ENCODE results near the gene DDX46.
"Not testable (repeated sequence)": the region's sequence is repeated elsewhere in the genome, so short reads cannot be mapped to it uniquely, and the experiment has no call there.

DDX46 gene

DNA sequence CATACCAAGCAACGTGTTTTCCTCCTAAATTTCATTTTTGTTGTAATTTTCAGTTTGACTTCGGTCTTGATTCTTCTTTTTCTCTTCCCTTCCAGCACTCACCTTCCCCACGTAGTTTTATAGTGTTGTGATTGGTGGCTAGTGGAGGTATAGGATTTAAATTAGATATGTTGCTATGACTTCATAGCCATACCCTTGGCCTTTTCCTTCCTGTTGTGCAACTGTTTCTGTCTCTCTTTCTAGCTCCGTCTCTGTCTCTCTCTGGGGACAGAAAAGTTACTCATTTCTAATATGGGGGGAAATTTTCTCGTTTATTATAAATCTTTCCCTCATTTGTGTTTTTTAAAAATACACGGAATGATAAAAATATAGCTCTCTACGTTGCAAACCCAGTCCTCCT lies 66.6 kb downstream of the DDX46 start:
- Histone ChIP-seq H3K9ac (ENCODE audit: low read depth, low read length) (no peak overlapping the region), H3K4me3 (ENCODE audit: low read depth, low read length) (no peak overlapping the region), H3K9me3 (ENCODE audit: control insufficient read depth, insufficient read depth, low read length) (no peaks in the 10 kb centered on the region), H3K36me3 (ENCODE audit: control insufficient read depth, insufficient read depth, low read length) (peaks cover 16% of the 10 kb centered on the region), H3K4me1 (ENCODE audit: control insufficient read depth, insufficient read depth, low read length) (no peaks in the 10 kb centered on the region), H3K27me3 (ENCODE audit: control insufficient read depth, insufficient read depth, low read length) (no peaks in the 10 kb centered on the region)

GRCh38 chr5:134833340-134834032 lies 74.9 kb downstream of the DDX46 start:
- H3K27me3 ChIP-seq (ENCODE audit: control insufficient read depth, insufficient read depth, low read length): no peaks in the 10 kb centered on the region
- H3K4me3 ChIP-seq (ENCODE audit: low read depth, low read length): no peak overlapping the region
- peaks cover 8% of the 10 kb centered on the region for H3K36me3 ChIP-seq (ENCODE audit: control insufficient read depth, insufficient read depth, low read length)
- H3K9ac ChIP-seq (ENCODE audit: low read depth, low read length): no peak overlapping the region
- no peaks in the 10 kb centered on the region for H3K9me3 ChIP-seq (ENCODE audit: control insufficient read depth, insufficient read depth, low read length)
- H3K4me1 ChIP-seq (ENCODE audit: control insufficient read depth, insufficient read depth, low read length): no peaks in the 10 kb centered on the region

- peaks cover 11% of the 10 kb centered on the region for H3K36me3 ChIP-seq (ENCODE audit: control insufficient read depth, insufficient read depth, low read length)
- no peaks in the 10 kb centered on the region for H3K9me3 ChIP-seq (ENCODE audit: control insufficient read depth, insufficient read depth, low read length)
Observed at GRCh38 chr5:134835623-134836022, 77.0 kb downstream of the DDX46 start.

DNA sequence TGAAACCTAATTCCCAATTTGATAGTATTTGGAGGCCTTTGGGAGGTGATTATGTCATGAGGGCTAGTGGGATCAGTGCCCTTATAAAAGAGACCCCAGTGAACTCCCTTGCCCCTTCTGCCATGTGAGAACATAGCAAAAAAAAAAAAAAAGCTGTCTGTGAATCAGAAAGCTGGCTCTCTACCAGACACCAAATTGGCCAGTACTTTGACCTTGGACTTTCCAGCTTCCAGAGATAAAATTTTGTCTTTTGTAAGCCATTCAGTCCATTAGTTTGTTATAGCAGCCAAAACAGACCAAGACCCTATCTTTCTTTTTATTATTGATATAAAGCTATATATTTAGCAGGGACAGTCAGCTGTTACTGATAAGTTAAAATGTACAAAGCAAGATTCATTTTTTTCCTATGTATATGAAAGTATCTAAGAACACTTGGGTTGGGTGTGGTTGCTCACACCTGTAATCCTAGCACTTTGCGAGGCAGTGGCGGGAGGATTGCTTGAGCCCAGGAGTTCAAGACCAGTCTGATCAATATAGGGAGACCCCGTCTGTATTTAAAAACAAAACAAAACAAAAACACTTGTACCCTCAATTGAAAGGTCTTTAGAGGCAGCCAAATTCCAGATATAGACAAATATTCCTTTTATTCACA lies 79.1 kb downstream of the DDX46 start:
- H3K36me3 ChIP-seq (ENCODE audit: control insufficient read depth, insufficient read depth, low read length): peaks cover 11% of the 10 kb centered on the region
- no peaks in the 10 kb centered on the region for H3K9me3 ChIP-seq (ENCODE audit: control insufficient read depth, insufficient read depth, low read length)

More at GRCh38 chr5:134835623-134836022, 77.0 kb downstream of the DDX46 start:
- Histone ChIP-seq H3K9ac (ENCODE audit: low read depth, low read length) (no peak overlapping the region), H3K4me1 (ENCODE audit: control insufficient read depth, insufficient read depth, low read length) (no peaks in the 10 kb centered on the region), H3K4me3 (ENCODE audit: low read depth, low read length) (no peak overlapping the region), H3K27me3 (ENCODE audit: control insufficient read depth, insufficient read depth, low read length) (no peaks in the 10 kb centered on the region)

DNA sequence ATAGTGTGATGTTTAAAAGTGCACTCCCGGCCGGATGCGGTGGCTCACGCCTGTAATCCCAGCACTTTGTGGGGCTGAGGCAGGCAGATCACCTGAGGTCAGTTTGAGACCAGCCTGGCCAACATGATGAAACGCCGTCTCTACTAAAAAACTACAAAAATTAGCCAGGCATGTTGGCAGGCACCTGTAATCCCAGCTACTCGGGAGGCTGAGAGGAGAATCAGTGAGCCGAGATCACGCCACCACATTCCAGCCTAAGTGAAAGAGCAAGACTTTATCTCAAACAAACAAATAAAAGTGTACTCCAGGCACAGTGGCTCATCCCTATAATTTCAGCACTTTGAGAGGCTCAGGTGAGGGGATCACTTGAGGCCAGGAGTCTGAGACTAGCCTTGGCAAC lies 79.8 kb downstream of the DDX46 start:
- H3K9ac ChIP-seq (ENCODE audit: low read depth, low read length): not testable (repeated sequence)

More for the DNA sequence above, 79.1 kb downstream of the DDX46 start:
- Histone ChIP-seq H3K4me1 (ENCODE audit: control insufficient read depth, insufficient read depth, low read length) (no peaks in the 10 kb centered on the region), H3K4me3 (ENCODE audit: low read depth, low read length) (no peak overlapping the region), H3K27me3 (ENCODE audit: control insufficient read depth, insufficient read depth, low read length) (no peaks in the 10 kb centered on the region), H3K9ac (ENCODE audit: low read depth, low read length) (no peak overlapping the region)

DNA sequence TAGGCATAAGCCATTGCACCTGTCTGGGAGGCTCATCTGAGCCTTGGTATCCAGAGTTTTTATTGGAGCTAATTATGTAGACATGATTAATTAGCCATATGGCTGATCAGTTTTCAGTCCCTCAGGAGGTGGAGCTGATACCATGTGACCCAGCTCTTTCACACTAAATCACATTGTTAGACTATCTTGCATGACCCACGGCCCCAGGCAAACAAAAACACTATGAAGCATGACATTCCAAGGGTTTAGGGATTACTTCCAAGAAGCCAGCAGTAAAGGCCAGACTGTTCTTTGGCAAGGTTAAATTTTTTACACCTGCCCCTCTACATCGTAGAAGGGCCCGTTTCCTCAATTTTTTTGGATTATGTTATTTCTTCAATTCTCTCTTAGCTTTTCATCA lies 82.2 kb downstream of the DDX46 start:
- Histone ChIP-seq H3K4me1 (ENCODE audit: control insufficient read depth, insufficient read depth, low read length) (no peaks in the 10 kb centered on the region), H3K4me3 (ENCODE audit: low read depth, low read length) (no peak overlapping the region), H3K9ac (ENCODE audit: low read depth, low read length) (no peak overlapping the region), H3K27me3 (ENCODE audit: control insufficient read depth, insufficient read depth, low read length) (no peaks in the 10 kb centered on the region), H3K9me3 (ENCODE audit: control insufficient read depth, insufficient read depth, low read length) (no peaks in the 10 kb centered on the region), H3K36me3 (ENCODE audit: control insufficient read depth, insufficient read depth, low read length) (peaks cover 5% of the 10 kb centered on the region)

More for the DNA sequence above, 79.8 kb downstream of the DDX46 start:
- not testable (repeated sequence) for H3K4me3 ChIP-seq (ENCODE audit: low read depth, low read length); H3K9me3 ChIP-seq (ENCODE audit: control insufficient read depth, insufficient read depth, low read length); H3K27me3 ChIP-seq (ENCODE audit: control insufficient read depth, insufficient read depth, low read length); H3K4me1 ChIP-seq (ENCODE audit: control insufficient read depth, insufficient read depth, low read length)
- H3K36me3 ChIP-seq (ENCODE audit: control insufficient read depth, insufficient read depth, low read length): peaks cover 11% of the 10 kb centered on the region

GRCh38 chr5:134844252-134844651 lies 85.7 kb downstream of the DDX46 start:
- Histone ChIP-seq H3K9me3 (ENCODE audit: control insufficient read depth, insufficient read depth, low read length) (no peaks in the 10 kb centered on the region), H3K4me1 (ENCODE audit: control insufficient read depth, insufficient read depth, low read length) (peaks cover 5% of the 10 kb centered on the region), H3K9ac (ENCODE audit: low read depth, low read length) (no peak overlapping the region), H3K27me3 (ENCODE audit: control insufficient read depth, insufficient read depth, low read length) (no peaks in the 10 kb centered on the region), H3K4me3 (ENCODE audit: low read depth, low read length) (no peak overlapping the region), H3K36me3 (ENCODE audit: control insufficient read depth, insufficient read depth, low read length) (peaks cover 7% of the 10 kb centered on the region)

DNA sequence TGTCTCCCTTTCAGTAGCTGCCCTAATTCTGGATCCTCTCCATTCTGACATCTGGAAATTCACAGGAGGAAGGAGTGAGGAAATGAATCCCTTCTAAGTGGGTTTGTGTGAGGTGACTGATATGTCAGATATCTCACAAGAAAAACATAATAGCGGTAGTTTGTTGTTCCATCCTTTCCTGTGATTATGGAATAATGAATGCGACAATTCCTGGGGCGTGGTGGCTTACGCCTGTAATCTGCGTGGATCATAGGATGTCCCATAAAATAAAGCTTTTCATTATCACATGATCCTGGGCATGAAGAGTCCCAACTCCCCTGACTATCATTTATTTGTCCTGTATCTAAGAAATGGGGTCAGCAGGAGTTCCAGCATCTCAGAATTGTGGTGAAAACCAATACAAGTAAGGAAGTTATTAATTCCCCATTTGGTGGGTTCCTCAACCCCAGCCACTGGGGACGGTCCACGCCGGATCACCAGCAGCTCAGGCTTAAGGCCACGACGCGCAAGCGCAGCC lies 86.8 kb downstream of the DDX46 start:
- peaks cover 5% of the 10 kb centered on the region for H3K4me1 ChIP-seq (ENCODE audit: control insufficient read depth, insufficient read depth, low read length)

DNA sequence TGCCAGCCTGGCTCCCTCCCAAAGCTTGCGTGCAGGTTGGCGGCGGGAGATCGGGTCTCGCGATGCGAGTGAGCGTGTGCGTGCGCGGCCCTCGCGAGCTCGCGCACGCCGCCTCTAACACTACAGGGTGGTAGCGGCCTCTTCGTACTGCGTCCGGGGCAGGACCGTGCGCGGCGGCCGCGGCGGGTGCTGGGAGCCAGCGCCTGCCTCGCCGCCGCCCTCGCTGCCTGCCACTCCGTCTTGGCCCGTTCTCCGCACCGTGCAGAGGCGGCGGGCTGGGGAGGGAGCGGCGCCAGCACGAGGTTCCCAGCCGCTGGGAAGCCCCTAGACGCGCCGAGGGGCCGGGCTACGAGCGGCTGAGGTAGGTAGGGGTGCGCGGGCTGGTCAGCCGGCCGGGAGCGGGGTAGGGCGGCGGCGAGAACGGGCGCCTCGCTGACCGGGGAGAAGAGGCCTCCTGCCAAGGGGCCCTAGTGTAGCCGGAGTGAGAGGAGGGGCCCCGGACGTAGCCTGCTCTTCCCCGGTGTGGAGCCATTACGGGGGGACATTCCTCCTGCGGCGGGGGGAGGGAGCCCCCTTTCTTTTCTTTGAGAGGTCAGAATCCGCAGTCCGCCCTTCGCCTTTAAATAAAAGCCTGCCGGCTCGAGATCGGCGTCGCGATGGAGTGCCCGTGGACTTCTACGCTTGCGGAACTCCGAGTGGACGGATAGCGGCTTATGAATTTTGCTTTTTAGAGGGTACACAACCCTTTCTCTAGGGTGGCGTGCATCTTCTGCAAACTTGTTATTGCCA lies 87.5 kb downstream of the DDX46 start, which contains the start of gene C5orf24:
Gene C5orf24 (plus strand): TSS at position 117 of the 789 bp plus-strand sequence. CDS start 8,933 bp downstream, outside the sequence.
- Histone ChIP-seq H3K9me3 (ENCODE audit: control insufficient read depth, insufficient read depth, low read length) (no peaks in the 10 kb centered on the region), H3K4me1 (ENCODE audit: control insufficient read depth, insufficient read depth, low read length) (peaks cover 5% of the 10 kb centered on the region), H3K9ac (ENCODE audit: low read depth, low read length) (peak within 1 kb of the TSS; percentile 89), H3K27me3 (ENCODE audit: control insufficient read depth, insufficient read depth, low read length) (no peaks in the 10 kb centered on the region), H3K36me3 (ENCODE audit: control insufficient read depth, insufficient read depth, low read length) (peaks cover 2% of the 10 kb centered on the region), H3K4me3 (ENCODE audit: low read depth, low read length) (peak within 1 kb of the TSS; percentile 77)

More for the DNA sequence above, 86.8 kb downstream of the DDX46 start:
- Histone ChIP-seq H3K9ac (ENCODE audit: low read depth, low read length) (peak overlapping the region; percentile 89), H3K27me3 (ENCODE audit: control insufficient read depth, insufficient read depth, low read length) (no peaks in the 10 kb centered on the region), H3K4me3 (ENCODE audit: low read depth, low read length) (peak overlapping the region; percentile 77), H3K9me3 (ENCODE audit: control insufficient read depth, insufficient read depth, low read length) (no peaks in the 10 kb centered on the region), H3K36me3 (ENCODE audit: control insufficient read depth, insufficient read depth, low read length) (peaks cover 2% of the 10 kb centered on the region)

DNA sequence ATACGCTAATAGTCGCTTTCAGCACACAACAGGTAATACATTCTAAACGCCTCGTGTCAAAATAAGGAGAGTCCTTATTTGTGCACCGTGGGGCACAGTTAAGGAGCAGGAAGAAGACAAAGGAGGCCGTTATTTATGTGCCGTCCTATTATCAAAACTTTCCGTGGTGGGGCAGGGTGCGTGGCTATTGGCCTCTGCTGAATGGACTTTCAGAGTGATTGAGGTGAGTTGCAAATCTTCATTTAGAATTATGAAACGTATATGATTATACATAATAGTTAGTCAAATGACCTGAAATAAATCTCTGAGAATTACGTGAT lies 88.0 kb downstream of the DDX46 start:
- no peaks in the 10 kb centered on the region for H3K9me3 ChIP-seq (ENCODE audit: control insufficient read depth, insufficient read depth, low read length)
- peak overlapping the region; percentile 77 for H3K4me3 ChIP-seq (ENCODE audit: low read depth, low read length)
- H3K27me3 ChIP-seq (ENCODE audit: control insufficient read depth, insufficient read depth, low read length): no peaks in the 10 kb centered on the region
- H3K36me3 ChIP-seq (ENCODE audit: control insufficient read depth, insufficient read depth, low read length): peaks cover 2% of the 10 kb centered on the region
- H3K4me1 ChIP-seq (ENCODE audit: control insufficient read depth, insufficient read depth, low read length): peaks cover 5% of the 10 kb centered on the region
- H3K9ac ChIP-seq (ENCODE audit: low read depth, low read length): peak overlapping the region; percentile 89

- H3K4me1 ChIP-seq (ENCODE audit: control insufficient read depth, insufficient read depth, low read length); H3K36me3 ChIP-seq (ENCODE audit: control insufficient read depth, insufficient read depth, low read length): not testable (repeated sequence)
Observed at GRCh38 chr5:134849434-134849933, 90.9 kb downstream of the DDX46 start.

More at GRCh38 chr5:134849434-134849933, 90.9 kb downstream of the DDX46 start:
- H3K27me3 ChIP-seq (ENCODE audit: control insufficient read depth, insufficient read depth, low read length); H3K9ac ChIP-seq (ENCODE audit: low read depth, low read length); H3K9me3 ChIP-seq (ENCODE audit: control insufficient read depth, insufficient read depth, low read length); H3K4me3 ChIP-seq (ENCODE audit: low read depth, low read length): not testable (repeated sequence)

All from iPS-15b (cell line).